GM23338 (cell line): Measurements from ENCODE around the gene ITGA1.

ENCODE experiments used
- CREB1 ChIP-seq: fragments of 250-450 bp; sonication (Bioruptor Pico); IDR thresholded peaks from 2 replicates; pipeline ENCODE4 v1.5.0; 2020; ENCODE audit warnings: low read depth, mild to moderate bottlenecking, moderate library complexity
- EZH2 ChIP-seq: fragments of 200-600 bp; sonication (generic); IDR thresholded peaks from one replicate; pipeline ENCODE4 v1.8.0; 2017; ENCODE audit warnings: antibody characterized with exemption, mild to moderate bottlenecking, low read depth; ENCODE audit not compliant: unreplicated experiment
- JUNB ChIP-seq: IDR thresholded peaks from one replicate; pipeline ENCODE4 v1.6.1; 2016; ENCODE audit warnings: antibody characterized with exemption; ENCODE audit not compliant: unreplicated experiment
- POLR2AphosphoS5 ChIP-seq: IDR thresholded peaks from 2 replicates; pipeline ENCODE4 v1.6.1; 2016; ENCODE audit warnings: antibody characterized with exemption, low read depth
- ZNF114 ChIP-seq: fragments of 250-450 bp; sonication (Bioruptor Pico); IDR thresholded peaks from 2 replicates; pipeline ENCODE4 v1.5.0; 2020; ENCODE audit warnings: mild to moderate bottlenecking, moderate library complexity
- TF ChIP-seq, protein P1 (sequence below), 2 experiments: fragments of 200-600 bp in 1 of 2; sonication (generic) in 1 of 2; conservative IDR thresholded peaks; 2 replicates each; pipeline versions ENCODE4 v1.5.1 to v1.6.1; 2016 to 2017; ENCODE audit warnings: antibody characterized with exemption in 2 of 2, low read depth in 2 of 2, mild to moderate bottlenecking in 2 of 2, moderate library complexity in 1 of 2
- TF ChIP-seq, protein P2 (sequence below): fragments of 250-450 bp; sonication (Bioruptor Pico); IDR thresholded peaks from 2 replicates; pipeline ENCODE4 v1.5.0; 2020; ENCODE audit warnings: mild to moderate bottlenecking, moderate library complexity
- TF ChIP-seq, protein P3 (sequence below): IDR thresholded peaks from one replicate; pipeline ENCODE4 v1.6.1; 2018; ENCODE audit warnings: antibody characterized with exemption; ENCODE audit not compliant: unreplicated experiment
- TF ChIP-seq, protein P4 (sequence below): IDR thresholded peaks from 2 replicates; pipeline ENCODE4 v1.6.1; 2016; ENCODE audit warnings: antibody characterized with exemption

DNA sequence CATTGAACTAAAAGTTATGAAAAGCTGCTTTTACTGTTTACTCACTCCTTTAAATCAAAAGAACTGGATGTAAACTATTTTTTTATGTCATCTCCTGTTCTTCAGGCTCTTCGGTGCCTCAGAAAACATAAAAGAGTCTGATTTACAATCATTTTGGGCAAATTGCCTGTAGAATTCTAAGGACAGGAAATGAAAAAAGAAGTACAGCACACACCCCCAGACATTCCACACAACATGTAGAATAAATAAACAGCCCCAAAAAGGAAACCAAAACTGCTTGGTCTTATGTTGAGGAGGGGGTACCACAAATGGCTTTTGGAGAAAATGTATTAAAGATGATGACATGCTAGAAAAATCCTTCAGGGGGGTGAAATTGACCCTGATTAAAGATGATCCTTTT lies 57.2 kb downstream of the ITGA1 start:
- TF ChIP-seq, protein P1, sequence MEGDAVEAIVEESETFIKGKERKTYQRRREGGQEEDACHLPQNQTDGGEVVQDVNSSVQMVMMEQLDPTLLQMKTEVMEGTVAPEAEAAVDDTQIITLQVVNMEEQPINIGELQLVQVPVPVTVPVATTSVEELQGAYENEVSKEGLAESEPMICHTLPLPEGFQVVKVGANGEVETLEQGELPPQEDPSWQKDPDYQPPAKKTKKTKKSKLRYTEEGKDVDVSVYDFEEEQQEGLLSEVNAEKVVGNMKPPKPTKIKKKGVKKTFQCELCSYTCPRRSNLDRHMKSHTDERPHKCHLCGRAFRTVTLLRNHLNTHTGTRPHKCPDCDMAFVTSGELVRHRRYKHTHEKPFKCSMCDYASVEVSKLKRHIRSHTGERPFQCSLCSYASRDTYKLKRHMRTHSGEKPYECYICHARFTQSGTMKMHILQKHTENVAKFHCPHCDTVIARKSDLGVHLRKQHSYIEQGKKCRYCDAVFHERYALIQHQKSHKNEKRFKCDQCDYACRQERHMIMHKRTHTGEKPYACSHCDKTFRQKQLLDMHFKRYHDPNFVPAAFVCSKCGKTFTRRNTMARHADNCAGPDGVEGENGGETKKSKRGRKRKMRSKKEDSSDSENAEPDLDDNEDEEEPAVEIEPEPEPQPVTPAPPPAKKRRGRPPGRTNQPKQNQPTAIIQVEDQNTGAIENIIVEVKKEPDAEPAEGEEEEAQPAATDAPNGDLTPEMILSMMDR (conservative IDR thresholded peaks at IDR 0.05; ENCODE audit: low read depth in 2 of 2) = no peak
- TF ChIP-seq ZNF114 (no peak), POLR2AphosphoS5 (no peak), EZH2 (no peak), JUNB (no peak), CREB1 (CRISPR knock-in tag) (no peak)
- TF ChIP-seq, protein P2, sequence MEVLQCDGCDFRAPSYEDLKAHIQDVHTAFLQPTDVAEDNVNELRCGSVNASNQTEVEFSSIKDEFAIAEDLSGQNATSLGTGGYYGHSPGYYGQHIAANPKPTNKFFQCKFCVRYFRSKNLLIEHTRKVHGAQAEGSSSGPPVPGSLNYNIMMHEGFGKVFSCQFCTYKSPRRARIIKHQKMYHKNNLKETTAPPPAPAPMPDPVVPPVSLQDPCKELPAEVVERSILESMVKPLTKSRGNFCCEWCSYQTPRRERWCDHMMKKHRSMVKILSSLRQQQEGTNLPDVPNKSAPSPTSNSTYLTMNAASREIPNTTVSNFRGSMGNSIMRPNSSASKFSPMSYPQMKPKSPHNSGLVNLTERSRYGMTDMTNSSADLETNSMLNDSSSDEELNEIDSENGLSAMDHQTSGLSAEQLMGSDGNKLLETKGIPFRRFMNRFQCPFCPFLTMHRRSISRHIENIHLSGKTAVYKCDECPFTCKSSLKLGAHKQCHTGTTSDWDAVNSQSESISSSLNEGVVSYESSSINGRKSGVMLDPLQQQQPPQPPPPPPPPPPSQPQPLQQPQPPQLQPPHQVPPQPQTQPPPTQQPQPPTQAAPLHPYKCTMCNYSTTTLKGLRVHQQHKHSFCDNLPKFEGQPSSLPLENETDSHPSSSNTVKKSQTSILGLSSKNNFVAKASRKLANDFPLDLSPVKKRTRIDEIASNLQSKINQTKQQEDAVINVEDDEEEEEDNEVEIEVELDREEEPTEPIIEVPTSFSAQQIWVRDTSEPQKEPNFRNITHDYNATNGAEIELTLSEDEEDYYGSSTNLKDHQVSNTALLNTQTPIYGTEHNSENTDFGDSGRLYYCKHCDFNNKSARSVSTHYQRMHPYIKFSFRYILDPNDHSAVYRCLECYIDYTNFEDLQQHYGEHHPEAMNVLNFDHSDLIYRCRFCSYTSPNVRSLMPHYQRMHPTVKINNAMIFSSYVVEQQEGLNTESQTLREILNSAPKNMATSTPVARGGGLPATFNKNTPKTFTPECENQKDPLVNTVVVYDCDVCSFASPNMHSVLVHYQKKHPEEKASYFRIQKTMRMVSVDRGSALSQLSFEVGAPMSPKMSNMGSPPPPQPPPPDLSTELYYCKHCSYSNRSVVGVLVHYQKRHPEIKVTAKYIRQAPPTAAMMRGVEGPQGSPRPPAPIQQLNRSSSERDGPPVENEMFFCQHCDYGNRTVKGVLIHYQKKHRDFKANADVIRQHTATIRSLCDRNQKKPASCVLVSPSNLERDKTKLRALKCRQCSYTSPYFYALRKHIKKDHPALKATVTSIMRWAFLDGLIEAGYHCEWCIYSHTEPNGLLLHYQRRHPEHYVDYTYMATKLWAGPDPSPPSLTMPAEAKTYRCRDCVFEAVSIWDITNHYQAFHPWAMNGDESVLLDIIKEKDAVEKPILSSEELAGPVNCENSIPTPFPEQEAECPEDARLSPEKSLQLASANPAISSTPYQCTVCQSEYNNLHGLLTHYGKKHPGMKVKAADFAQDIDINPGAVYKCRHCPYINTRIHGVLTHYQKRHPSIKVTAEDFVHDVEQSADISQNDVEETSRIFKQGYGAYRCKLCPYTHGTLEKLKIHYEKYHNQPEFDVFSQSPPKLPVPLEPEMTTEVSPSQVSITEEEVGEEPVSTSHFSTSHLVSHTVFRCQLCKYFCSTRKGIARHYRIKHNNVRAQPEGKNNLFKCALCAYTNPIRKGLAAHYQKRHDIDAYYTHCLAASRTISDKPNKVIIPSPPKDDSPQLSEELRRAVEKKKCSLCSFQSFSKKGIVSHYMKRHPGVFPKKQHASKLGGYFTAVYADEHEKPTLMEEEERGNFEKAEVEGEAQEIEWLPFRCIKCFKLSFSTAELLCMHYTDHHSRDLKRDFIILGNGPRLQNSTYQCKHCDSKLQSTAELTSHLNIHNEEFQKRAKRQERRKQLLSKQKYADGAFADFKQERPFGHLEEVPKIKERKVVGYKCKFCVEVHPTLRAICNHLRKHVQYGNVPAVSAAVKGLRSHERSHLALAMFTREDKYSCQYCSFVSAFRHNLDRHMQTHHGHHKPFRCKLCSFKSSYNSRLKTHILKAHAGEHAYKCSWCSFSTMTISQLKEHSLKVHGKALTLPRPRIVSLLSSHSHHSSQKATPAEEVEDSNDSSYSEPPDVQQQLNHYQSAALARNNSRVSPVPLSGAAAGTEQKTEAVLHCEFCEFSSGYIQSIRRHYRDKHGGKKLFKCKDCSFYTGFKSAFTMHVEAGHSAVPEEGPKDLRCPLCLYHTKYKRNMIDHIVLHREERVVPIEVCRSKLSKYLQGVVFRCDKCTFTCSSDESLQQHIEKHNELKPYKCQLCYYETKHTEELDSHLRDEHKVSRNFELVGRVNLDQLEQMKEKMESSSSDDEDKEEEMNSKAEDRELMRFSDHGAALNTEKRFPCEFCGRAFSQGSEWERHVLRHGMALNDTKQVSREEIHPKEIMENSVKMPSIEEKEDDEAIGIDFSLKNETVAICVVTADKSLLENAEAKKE (CRISPR knock-in tag) = no peak
- TF ChIP-seq, protein P3, sequence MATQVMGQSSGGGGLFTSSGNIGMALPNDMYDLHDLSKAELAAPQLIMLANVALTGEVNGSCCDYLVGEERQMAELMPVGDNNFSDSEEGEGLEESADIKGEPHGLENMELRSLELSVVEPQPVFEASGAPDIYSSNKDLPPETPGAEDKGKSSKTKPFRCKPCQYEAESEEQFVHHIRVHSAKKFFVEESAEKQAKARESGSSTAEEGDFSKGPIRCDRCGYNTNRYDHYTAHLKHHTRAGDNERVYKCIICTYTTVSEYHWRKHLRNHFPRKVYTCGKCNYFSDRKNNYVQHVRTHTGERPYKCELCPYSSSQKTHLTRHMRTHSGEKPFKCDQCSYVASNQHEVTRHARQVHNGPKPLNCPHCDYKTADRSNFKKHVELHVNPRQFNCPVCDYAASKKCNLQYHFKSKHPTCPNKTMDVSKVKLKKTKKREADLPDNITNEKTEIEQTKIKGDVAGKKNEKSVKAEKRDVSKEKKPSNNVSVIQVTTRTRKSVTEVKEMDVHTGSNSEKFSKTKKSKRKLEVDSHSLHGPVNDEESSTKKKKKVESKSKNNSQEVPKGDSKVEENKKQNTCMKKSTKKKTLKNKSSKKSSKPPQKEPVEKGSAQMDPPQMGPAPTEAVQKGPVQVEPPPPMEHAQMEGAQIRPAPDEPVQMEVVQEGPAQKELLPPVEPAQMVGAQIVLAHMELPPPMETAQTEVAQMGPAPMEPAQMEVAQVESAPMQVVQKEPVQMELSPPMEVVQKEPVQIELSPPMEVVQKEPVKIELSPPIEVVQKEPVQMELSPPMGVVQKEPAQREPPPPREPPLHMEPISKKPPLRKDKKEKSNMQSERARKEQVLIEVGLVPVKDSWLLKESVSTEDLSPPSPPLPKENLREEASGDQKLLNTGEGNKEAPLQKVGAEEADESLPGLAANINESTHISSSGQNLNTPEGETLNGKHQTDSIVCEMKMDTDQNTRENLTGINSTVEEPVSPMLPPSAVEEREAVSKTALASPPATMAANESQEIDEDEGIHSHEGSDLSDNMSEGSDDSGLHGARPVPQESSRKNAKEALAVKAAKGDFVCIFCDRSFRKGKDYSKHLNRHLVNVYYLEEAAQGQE = no peak
- TF ChIP-seq, protein P4, sequence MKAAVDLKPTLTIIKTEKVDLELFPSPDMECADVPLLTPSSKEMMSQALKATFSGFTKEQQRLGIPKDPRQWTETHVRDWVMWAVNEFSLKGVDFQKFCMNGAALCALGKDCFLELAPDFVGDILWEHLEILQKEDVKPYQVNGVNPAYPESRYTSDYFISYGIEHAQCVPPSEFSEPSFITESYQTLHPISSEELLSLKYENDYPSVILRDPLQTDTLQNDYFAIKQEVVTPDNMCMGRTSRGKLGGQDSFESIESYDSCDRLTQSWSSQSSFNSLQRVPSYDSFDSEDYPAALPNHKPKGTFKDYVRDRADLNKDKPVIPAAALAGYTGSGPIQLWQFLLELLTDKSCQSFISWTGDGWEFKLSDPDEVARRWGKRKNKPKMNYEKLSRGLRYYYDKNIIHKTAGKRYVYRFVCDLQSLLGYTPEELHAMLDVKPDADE = no peak
